Measurements from ENCODE around the gene PLEKHA5.

GRCh38 chr12:19121449-19122018, 8.0 kb upstream of the PLEKHA5 start:
- TF ChIP-seq CTCF (conservative IDR thresholded peaks at IDR 0.05; ENCODE audit: low read depth, low read length) (no peak), MAZ (IDR thresholded peaks at IDR 0.05; ENCODE audit: borderline replicate concordance, low read depth, low read length) (no peak), POLR2A (IDR thresholded peaks at IDR 0.05; ENCODE audit: low read depth, low read length) (no peak)

All from IMR-90 (cell line).